ENCODE results near the gene HTR3B. TPM values are rescaled to one million over a fixed set of nuclear protein-coding genes. Genes with fewer than 3 reads are reported as not detected.
"Not testable (repeated sequence)": the region's sequence is repeated elsewhere in the genome, so short reads cannot be mapped to it uniquely, and the experiment has no call there.

The HTR3B gene
- total and polyA plus RNA-seq, 4 donors: not detected

- Histone ChIP-seq H3K27me3 (ENCODE audit: control insufficient read depth in 1 of 2, insufficient read depth in 2 of 2, low read length in 1 of 2) (no peaks in the 10 kb centered on the region), H3K36me3 (ENCODE audit: control insufficient read depth in 1 of 2, insufficient read depth in 2 of 2, low read length in 1 of 2) (no peaks in the 10 kb centered on the region), H3K27ac (ENCODE audit: low read depth in 1 of 2, low read length in 2 of 2) (no peak overlapping the region), H3K4me1 (ENCODE audit: control insufficient read depth in 1 of 2, insufficient read depth in 2 of 2, low read length in 2 of 2) (no peaks in the 10 kb centered on the region), H3K9me3 (ENCODE audit: control insufficient read depth, low read length) (no peaks in the 10 kb centered on the region), H3K4me3 (ENCODE audit: low read length in 2 of 2) (no peak overlapping the region)
- intact Hi-C loops (cut with DNase I): no loop called here
- DNase-seq (no peak), ATAC-seq (ENCODE audit: low FRiP score) (no peak)
- WGBS, 2 donors: 65 to 66% methylated on average over 12 of the region's 12 CpGs
These were observed 21.9 kb downstream of the HTR3B start for GRCh38 chr11:113926273-113927197.

DNA sequence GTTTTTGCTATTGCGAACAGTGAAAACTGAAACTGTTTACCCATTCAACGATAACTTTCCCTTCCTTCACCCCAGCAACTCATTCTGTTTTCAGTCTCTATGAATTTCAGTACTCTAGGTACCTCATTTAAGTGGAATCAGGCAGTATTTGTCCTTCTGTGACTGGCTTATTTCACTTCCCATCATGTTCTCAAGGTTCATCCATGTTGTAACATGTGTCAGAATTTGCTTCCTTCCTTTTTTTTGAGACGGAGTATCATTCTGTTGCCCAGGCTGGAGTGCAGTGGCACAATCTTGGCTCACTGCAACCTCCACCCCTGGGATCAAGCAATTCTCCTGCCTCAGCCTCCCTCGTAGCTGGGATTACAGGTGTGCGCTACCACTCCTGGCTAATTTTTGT, 23.7 kb downstream of the HTR3B start:
- Histone ChIP-seq H3K27ac (ENCODE audit: low read depth in 1 of 2, low read length in 2 of 2) (no peak overlapping the region), H3K4me3 (ENCODE audit: low read length in 2 of 2) (no peak overlapping the region), H3K9me3 (ENCODE audit: control insufficient read depth, low read length) (no peaks in the 10 kb centered on the region), H3K36me3 (ENCODE audit: control insufficient read depth in 1 of 2, insufficient read depth in 2 of 2, low read length in 1 of 2) (no peaks in the 10 kb centered on the region), H3K27me3 (ENCODE audit: control insufficient read depth in 1 of 2, insufficient read depth in 2 of 2, low read length in 1 of 2) (no peaks in the 10 kb centered on the region), H3K4me1 (ENCODE audit: control insufficient read depth in 1 of 2, insufficient read depth in 2 of 2, low read length in 2 of 2) (no peaks in the 10 kb centered on the region)
- intact Hi-C loops (cut with DNase I): no loop called here
- ATAC-seq (ENCODE audit: low FRiP score) (no peak), DNase-seq (no peak)
- WGBS, 2 donors: 74 to 94% methylated on average over 5 of the region's 5 CpGs

DNA sequence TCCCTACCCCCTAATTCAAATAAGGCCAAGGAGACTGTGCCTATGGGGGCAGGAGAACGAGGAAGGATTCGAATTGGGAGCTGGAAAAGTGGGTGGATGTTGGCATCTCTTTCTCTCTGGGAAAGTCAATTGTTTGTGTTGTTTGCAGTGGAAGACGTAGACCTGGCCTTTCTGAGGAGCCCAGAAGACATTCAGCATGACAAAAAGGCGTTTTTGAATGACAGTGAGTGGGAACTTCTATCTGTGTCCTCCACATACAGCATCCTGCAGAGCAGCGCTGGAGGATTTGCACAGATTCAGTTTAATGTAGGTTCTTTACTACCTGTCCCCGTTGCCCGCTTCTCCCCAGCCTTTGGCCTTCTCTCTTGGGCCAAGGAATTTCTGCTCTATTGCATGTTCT, 28.2 kb downstream of the HTR3B start:
- 65 to 68% methylated on average over 7 of the region's 7 CpGs for WGBS, 2 donors
- H3K27me3 ChIP-seq (ENCODE audit: control insufficient read depth in 1 of 2, insufficient read depth in 2 of 2, low read length in 1 of 2): no peaks in the 10 kb centered on the region
- intact Hi-C loops (cut with DNase I): no loop called here
- no peak for ATAC-seq (ENCODE audit: low FRiP score)
- H3K9me3 ChIP-seq (ENCODE audit: control insufficient read depth, low read length): no peaks in the 10 kb centered on the region
- DNase-seq: no peak
- H3K36me3 ChIP-seq (ENCODE audit: control insufficient read depth in 1 of 2, insufficient read depth in 2 of 2, low read length in 1 of 2): no peaks in the 10 kb centered on the region
- no peaks in the 10 kb centered on the region for H3K4me1 ChIP-seq (ENCODE audit: control insufficient read depth in 1 of 2, insufficient read depth in 2 of 2, low read length in 2 of 2)
- no peak overlapping the region for H3K4me3 ChIP-seq (ENCODE audit: low read length in 2 of 2)
- no peak overlapping the region for H3K27ac ChIP-seq (ENCODE audit: low read depth in 1 of 2, low read length in 2 of 2)

GRCh38 chr11:113934193-113934592, 29.6 kb downstream of the HTR3B start:
- intact Hi-C loops (cut with DNase I); ATAC-seq (ENCODE audit: low FRiP score); H3K27me3 ChIP-seq (ENCODE audit: control insufficient read depth in 1 of 2, insufficient read depth in 2 of 2, low read length in 1 of 2); H3K27ac ChIP-seq (ENCODE audit: low read depth in 1 of 2, low read length in 2 of 2); H3K36me3 ChIP-seq (ENCODE audit: control insufficient read depth in 1 of 2, insufficient read depth in 2 of 2, low read length in 1 of 2); DNase-seq; H3K9me3 ChIP-seq (ENCODE audit: control insufficient read depth, low read length); H3K4me1 ChIP-seq (ENCODE audit: control insufficient read depth in 1 of 2, insufficient read depth in 2 of 2, low read length in 2 of 2); H3K4me3 ChIP-seq (ENCODE audit: low read length in 2 of 2): not testable (repeated sequence)
- WGBS, 2 donors: 89 to 90% methylated on average over 3 of the region's 3 CpGs

DNA sequence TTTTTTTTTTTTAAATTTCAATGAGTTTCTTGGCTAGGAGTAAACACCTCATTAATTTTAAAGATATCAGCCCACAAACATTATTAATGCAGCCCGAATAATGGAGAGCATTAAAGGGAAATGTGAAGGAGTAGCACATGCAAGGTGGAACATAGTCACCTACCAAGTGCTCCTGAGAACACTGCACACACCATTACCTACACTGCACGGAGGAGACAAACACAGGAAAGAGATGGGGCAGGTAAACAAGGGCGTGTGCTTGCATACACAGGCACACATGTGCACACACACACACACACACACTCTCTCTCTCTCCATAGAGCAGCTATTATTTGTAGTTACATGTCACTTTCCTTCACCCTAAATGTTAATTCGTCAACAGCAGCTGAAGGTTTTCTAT, 30.2 kb downstream of the HTR3B start:
- no peak overlapping the region for H3K4me3 ChIP-seq (ENCODE audit: low read length in 2 of 2)
- 74 to 78% methylated on average over 4 of the region's 4 CpGs for WGBS, 2 donors
- no peaks in the 10 kb centered on the region for H3K36me3 ChIP-seq (ENCODE audit: control insufficient read depth in 1 of 2, insufficient read depth in 2 of 2, low read length in 1 of 2)
- no peaks in the 10 kb centered on the region for H3K27me3 ChIP-seq (ENCODE audit: control insufficient read depth in 1 of 2, insufficient read depth in 2 of 2, low read length in 1 of 2)
- intact Hi-C loops (cut with DNase I): no loop called here
- DNase-seq (no peak), ATAC-seq (ENCODE audit: low FRiP score) (no peak)
- H3K9me3 ChIP-seq (ENCODE audit: control insufficient read depth, low read length): no peaks in the 10 kb centered on the region
- H3K4me1 ChIP-seq (ENCODE audit: control insufficient read depth in 1 of 2, insufficient read depth in 2 of 2, low read length in 2 of 2): no peaks in the 10 kb centered on the region
- no peak overlapping the region for H3K27ac ChIP-seq (ENCODE audit: low read depth in 1 of 2, low read length in 2 of 2)

- ATAC-seq (ENCODE audit: low FRiP score): no peak
- Histone ChIP-seq H3K27ac (ENCODE audit: low read depth in 1 of 2, low read length in 2 of 2) (no peak overlapping the region), H3K9me3 (ENCODE audit: control insufficient read depth, low read length) (no peaks in the 10 kb centered on the region), H3K4me3 (ENCODE audit: low read length in 2 of 2) (no peak overlapping the region), H3K4me1 (ENCODE audit: control insufficient read depth in 1 of 2, insufficient read depth in 2 of 2, low read length in 2 of 2) (no peaks in the 10 kb centered on the region), H3K36me3 (ENCODE audit: control insufficient read depth in 1 of 2, insufficient read depth in 2 of 2, low read length in 1 of 2) (no peaks in the 10 kb centered on the region), H3K27me3 (ENCODE audit: control insufficient read depth in 1 of 2, insufficient read depth in 2 of 2, low read length in 1 of 2) (no peaks in the 10 kb centered on the region)
- no peak for DNase-seq
- WGBS, 2 donors: 59 to 60% methylated on average over 4 of the region's 4 CpGs
- intact Hi-C loops (cut with DNase I): no loop called here
These were observed 31.3 kb downstream of the HTR3B start for GRCh38 chr11:113935858-113936257.

DNA sequence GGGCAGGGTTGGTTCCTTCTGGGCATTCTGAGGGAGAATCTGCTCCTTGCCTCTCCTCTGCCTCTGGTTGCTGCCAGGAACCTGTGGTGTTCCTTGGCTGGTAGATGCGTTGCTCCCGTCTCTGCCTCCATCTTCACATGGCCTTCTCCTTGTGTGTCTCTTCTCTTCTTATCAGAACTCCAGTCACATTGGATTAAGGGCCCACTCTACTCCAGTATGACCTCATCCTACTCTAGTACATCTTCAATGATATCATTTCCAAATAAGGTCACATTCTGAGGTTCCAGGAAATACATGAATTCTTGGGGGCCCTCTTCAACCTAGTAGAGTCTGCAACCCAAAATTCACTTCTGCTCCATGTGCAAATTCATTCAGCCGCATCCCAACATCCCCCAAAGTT, 33.3 kb downstream of the HTR3B start:
- 58 to 91% methylated on average over 3 of the region's 3 CpGs for WGBS, 2 donors
- Histone ChIP-seq H3K36me3 (ENCODE audit: control insufficient read depth in 1 of 2, insufficient read depth in 2 of 2, low read length in 1 of 2) (no peaks in the 10 kb centered on the region), H3K4me1 (ENCODE audit: control insufficient read depth in 1 of 2, insufficient read depth in 2 of 2, low read length in 2 of 2) (no peaks in the 10 kb centered on the region), H3K27me3 (ENCODE audit: control insufficient read depth in 1 of 2, insufficient read depth in 2 of 2, low read length in 1 of 2) (no peaks in the 10 kb centered on the region), H3K4me3 (ENCODE audit: low read length in 2 of 2) (no peak overlapping the region), H3K9me3 (ENCODE audit: control insufficient read depth, low read length) (no peaks in the 10 kb centered on the region), H3K27ac (ENCODE audit: low read depth in 1 of 2, low read length in 2 of 2) (no peak overlapping the region)
- intact Hi-C loops (cut with DNase I): no loop called here
- no peak for ATAC-seq (ENCODE audit: low FRiP score)
- no peak for DNase-seq

GRCh38 chr11:113942256-113942655, 37.7 kb downstream of the HTR3B start:
- H3K4me1 ChIP-seq (ENCODE audit: control insufficient read depth in 1 of 2, insufficient read depth in 2 of 2, low read length in 2 of 2): no peaks in the 10 kb centered on the region
- no peak overlapping the region for H3K4me3 ChIP-seq (ENCODE audit: low read length in 2 of 2)
- H3K27ac ChIP-seq (ENCODE audit: low read depth in 1 of 2, low read length in 2 of 2): no peak overlapping the region
- no peaks in the 10 kb centered on the region for H3K27me3 ChIP-seq (ENCODE audit: control insufficient read depth in 1 of 2, insufficient read depth in 2 of 2, low read length in 1 of 2)
- 91 to 94% methylated on average over 8 of the region's 8 CpGs for WGBS, 2 donors
- no peaks in the 10 kb centered on the region for H3K36me3 ChIP-seq (ENCODE audit: control insufficient read depth in 1 of 2, insufficient read depth in 2 of 2, low read length in 1 of 2)
- DNase-seq (no peak), ATAC-seq (ENCODE audit: low FRiP score) (no peak)
- intact Hi-C loops (cut with DNase I): no loop called here
- no peaks in the 10 kb centered on the region for H3K9me3 ChIP-seq (ENCODE audit: control insufficient read depth, low read length)

GRCh38 chr11:113946162-113946561, 41.6 kb downstream of the HTR3B start:
- H3K27me3 ChIP-seq (ENCODE audit: control insufficient read depth in 1 of 2, insufficient read depth in 2 of 2, low read length in 1 of 2); intact Hi-C loops (cut with DNase I); H3K4me3 ChIP-seq (ENCODE audit: low read length in 2 of 2); DNase-seq; H3K27ac ChIP-seq (ENCODE audit: low read depth in 1 of 2, low read length in 2 of 2); H3K36me3 ChIP-seq (ENCODE audit: control insufficient read depth in 1 of 2, insufficient read depth in 2 of 2, low read length in 1 of 2); ATAC-seq (ENCODE audit: low FRiP score); H3K4me1 ChIP-seq (ENCODE audit: control insufficient read depth in 1 of 2, insufficient read depth in 2 of 2, low read length in 2 of 2); H3K9me3 ChIP-seq (ENCODE audit: control insufficient read depth, low read length): not testable (repeated sequence)
- whole genome bisulfite sequencing, 2 donors: 78 to 89% methylated on average over 2 of the region's 2 CpGs
